Measurements from ENCODE around the gene BSPRY.
A peak's percentile ranks its signal among the peaks of the same experiment; 100 is the strongest.
"Not testable (repeated sequence)": the region's sequence is repeated elsewhere in the genome, so short reads cannot be mapped to it uniquely, and the experiment has no call there.

Gene BSPRY

DNA sequence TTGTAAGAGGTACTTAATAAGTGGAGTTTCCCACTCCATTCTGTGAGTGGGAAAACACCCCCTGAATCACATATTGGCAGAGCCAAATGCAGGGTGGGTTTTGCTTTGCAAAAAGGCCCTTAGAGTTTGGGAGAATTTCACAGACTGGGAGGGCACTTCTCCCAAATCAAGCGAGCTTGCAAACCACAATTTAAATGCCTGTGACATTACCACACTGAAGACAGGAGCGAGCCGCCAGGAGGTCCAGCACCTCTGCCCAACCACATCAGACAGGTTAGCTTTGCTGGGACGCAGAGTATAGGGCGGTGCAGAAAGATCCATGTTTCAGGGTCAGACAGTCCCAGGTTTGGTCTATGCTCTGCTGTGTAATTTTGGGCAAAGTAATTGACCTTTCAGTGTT lies 49.5 kb downstream of the BSPRY start:
- no peak for DNase-seq

GRCh38 chr9:113399646-113400200 lies 50.4 kb downstream of the BSPRY start:
- DNase-seq, result no peak

DNA sequence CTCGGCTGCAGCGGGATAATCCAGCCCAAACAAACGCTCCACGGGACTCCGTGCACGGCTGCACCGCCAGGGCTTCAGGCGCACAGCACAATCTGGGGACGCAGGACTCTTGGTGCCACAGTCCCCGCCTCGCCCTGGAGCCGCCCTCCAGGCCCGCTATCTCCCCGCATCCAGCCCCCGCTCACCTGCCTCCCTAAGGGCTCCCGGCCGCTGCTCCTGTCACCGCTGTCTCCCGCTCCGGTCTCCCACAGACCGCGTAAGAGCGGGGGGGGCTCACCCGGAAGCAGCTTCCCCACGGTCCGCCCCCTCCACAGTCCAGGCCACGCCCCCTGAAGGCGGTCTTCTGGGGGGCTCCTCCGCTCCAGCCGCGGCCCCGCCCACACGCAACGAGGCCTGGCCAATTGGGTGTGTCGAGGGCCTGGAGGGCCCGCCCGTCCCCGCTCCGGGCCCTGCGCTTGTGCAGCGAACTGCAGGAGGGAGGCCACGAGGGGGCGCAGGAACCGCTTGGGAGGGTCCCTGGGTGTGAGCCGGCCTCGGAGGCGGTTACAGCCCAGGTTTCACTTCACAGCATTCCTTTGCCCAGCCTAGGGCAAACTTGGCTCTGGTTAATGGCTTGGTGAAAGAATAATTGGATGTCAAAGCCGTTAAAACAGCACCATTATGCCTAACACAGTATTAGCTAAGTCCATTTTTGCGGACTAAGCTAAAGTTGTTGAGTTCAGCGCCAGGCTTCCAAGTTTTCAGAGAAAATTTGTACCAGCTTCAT lies 51.9 kb downstream of the BSPRY start, which contains the start of gene ALAD:
TSS of gene ALAD (minus strand) at position 258 of the 766 bp plus-strand sequence. CDS start 7,725 bp downstream, outside the sequence.
- peak; percentile 98 for DNase-seq

GRCh38 chr9:113403646-113404045 lies 54.3 kb downstream of the BSPRY start:
- DNase-seq, result no peak

- not testable (repeated sequence) for DNase-seq
Measured at GRCh38 chr9:113406353-113406752, 57.0 kb downstream of the BSPRY start.

- DNase-seq, result peak; percentile 66
Measured at GRCh38 chr9:113406873-113407511, 57.7 kb downstream of the BSPRY start.

- DNase-seq, result no peak
Measured at GRCh38 chr9:113409481-113409880, 60.1 kb downstream of the BSPRY start.

GRCh38 chr9:113409883-113410206 lies 60.5 kb downstream of the BSPRY start:
- no peak for DNase-seq

DNA sequence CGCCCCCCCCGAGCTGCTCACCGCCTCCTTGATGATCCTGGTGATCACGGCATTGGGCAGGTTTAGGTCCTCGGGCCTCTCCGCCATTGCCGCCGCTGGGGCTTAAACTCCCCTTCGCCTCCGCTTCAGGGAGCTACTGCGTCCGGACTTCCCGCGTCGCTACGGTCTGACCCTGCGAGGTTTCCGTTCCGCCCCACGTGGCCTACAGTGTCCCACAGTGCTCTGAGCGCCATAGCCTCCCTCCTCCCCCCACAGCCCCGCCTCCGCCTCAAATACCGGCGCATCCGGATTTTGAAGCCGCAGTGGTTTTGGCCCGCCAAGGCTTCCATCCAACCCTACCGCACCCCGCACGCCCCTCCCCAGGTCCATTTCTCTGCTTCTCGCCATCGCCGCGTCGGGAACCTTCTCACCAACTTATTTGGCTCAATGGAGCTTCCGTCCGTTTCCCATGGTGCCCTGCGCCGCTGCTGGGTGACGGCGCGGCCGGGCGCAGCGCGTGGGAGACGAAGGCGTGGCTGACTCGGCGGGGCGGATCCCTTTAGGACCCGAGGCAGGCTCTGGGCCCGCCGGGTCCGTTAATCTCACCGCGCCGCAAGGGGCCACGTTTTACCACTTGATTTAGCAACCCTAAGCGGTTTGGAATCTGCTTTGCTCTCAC lies 61.0 kb downstream of the BSPRY start, which contains the start of the genes C9orf43 and POLE3:
TSS of gene C9orf43 (plus strand) at position 541 of the 658 bp plus-strand sequence. CDS start 2,747 bp downstream, outside the sequence.
TSS of gene POLE3 (minus strand) at position 469 of the 658 bp plus-strand sequence. CDS start at position 87, 382 bp downstream.
- DNase-seq, result peak; percentile 93

DNA sequence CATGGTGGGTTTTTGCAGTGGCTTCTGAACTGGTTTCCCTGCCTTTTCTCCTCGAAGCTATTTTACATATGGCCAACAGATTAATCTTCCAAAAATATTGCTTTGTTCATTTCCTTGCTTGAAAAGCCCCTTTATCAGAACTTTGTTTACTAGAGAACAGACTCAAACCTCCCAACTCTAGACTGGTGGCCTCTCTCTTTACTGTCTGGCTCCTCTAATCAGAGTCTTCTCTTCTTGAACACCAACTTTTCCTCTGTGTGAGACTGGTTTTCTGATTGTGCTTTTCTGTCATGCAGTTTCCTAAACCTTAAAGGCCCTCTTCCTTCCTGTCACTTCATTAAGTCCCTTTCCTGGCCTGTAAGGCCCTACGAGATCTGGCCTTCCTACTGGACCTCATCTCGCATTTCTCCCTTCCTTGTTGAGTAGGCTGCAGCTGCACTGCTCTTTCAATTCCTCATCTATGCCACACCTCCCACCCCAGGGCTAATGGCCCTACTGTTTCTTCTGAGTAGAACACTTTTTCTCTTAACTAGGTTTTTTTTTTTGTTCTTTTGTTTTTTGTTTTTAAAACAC lies 66.9 kb downstream of the BSPRY start:
- DNase-seq, result peak; percentile 71

DNA sequence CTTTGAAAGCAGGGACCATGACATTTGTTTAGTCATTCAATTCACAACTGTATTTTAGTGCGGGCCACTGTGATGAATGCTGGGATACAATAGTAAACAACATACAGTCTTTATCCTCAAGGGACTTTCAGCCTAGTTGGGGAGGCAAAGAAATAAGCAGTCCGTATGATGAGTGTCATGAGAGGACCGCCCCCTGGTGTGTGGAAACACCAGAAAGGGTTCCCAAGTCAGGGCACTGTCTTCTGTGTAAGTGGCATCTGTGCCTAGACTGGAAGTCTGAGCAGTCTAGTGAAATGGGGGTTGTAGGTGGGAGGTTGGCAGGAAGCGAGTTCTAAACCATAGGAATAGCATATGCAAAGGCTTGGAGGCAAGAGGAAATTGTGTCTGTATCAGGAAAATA lies 68.0 kb downstream of the BSPRY start:
- DNase-seq, result no peak
